ENCODE data around the gene COL19A1. TPM values are rescaled to one million over a fixed set of nuclear protein-coding genes. Genes with fewer than 3 reads are reported as not detected.
"Not testable (repeated sequence)": the region's sequence is repeated elsewhere in the genome, so short reads cannot be mapped to it uniquely, and the experiment has no call there.

COL19A1 gene
- total RNA-seq, 2 experiments from 2014 or later, result not detected

DNA sequence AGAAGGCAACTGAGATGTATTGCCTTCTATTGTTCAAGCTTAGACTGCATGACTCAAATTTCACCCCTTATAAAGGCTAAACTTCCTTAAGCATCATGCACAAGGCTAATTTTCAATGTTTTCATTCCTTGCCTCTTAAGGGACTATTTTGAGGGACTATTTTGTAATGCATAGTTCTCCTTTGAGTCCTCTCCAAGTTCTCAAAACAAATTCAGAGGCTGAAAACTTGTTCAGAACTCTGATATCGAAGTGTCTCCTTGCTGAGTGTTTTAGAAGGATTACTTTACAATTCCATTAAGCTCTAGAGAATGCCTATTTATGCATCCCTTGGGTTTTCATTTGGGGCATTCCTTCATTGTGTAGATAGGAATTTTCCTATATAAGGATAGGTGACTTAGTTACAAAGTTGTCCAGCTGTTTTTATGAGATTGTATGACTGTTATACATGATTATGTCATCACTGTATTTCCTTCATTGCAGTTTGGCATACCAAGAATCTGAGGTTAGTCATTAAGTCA lies 41.7 kb downstream of the COL19A1 start:
- no peaks in the 10 kb centered on the region for H3K36me3 Mint-ChIP-seq (ENCODE audit: low read depth)
- peaks cover 10% of the 10 kb centered on the region for H3K27me3 Mint-ChIP-seq
- POLR2A ChIA-PET, result no interaction called here
- intact Hi-C loops (cut with DNase I, micrococcal nuclease), result no loop called here
- ATAC-seq (no peak), DNase-seq (no peak)
- CTCF ChIA-PET, result no interaction called here
- no peak overlapping the region for H3K4me3 Mint-ChIP-seq
- no peaks in the 10 kb centered on the region for H3K9me3 Mint-ChIP-seq (ENCODE audit: low read depth)
- no peak overlapping the region for H3K27ac Mint-ChIP-seq
- no peaks in the 10 kb centered on the region for H3K4me1 Mint-ChIP-seq

DNA sequence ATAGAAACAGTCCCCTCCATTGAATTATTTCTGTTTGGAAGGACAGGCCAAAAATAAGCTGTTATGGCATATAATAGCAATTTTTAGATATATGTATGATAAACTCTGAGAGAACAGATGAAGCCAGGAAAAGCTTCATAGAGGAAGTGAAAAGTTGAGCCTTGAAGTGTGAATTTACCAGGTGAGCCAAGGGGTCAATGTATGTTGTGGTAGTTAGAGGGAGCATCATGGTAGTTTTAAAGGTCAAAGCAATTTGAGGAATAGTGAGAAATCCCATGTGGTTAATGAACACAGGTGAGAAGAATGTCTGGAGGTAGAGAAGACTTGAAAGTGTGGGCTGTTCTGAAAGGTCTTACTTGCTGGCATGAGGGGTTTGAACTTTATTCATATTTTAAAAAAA lies 47.0 kb downstream of the COL19A1 start:
- intact Hi-C loops (cut with DNase I, micrococcal nuclease), result no loop called here
- ChIA-PET POLR2A (no interaction called here), CTCF (no interaction called here)
- ATAC-seq (no peak), DNase-seq (no peak)
- no peak overlapping the region for H3K4me3 Mint-ChIP-seq
- peaks cover 5% of the 10 kb centered on the region for H3K27me3 Mint-ChIP-seq
- no peaks in the 10 kb centered on the region for H3K36me3 Mint-ChIP-seq (ENCODE audit: low read depth)
- H3K9me3 Mint-ChIP-seq (ENCODE audit: low read depth), result no peaks in the 10 kb centered on the region
- H3K27ac Mint-ChIP-seq, result no peak overlapping the region
- H3K4me1 Mint-ChIP-seq, result peaks cover 6% of the 10 kb centered on the region

DNA sequence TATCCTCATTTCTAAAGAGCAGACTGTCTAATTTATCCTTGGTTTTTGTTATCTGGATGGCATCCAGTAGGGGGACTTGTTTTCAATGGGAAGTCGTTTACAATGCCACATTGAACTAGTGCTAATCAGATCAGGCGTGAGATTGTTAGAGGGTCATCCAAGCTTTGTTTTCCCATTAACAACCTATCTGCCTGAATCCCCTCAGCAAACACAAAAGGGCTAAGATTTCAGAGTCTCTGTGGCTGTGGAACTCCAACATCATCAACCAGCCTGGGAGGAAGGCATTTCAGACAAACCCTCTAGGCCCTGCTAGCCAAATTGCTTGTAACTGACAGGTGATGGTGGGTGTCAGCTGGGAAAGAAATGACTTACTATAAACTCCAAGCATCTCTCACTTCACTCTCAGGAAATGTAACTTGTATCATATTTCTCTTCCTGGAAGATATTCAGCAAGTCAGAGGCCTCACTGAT lies 47.7 kb downstream of the COL19A1 start:
- Mint-ChIP-seq H3K36me3 (ENCODE audit: low read depth) (no peaks in the 10 kb centered on the region), H3K4me1 (peaks cover 6% of the 10 kb centered on the region), H3K27me3 (peaks cover 5% of the 10 kb centered on the region), H3K9me3 (ENCODE audit: low read depth) (no peaks in the 10 kb centered on the region), H3K4me3 (no peak overlapping the region), H3K27ac (no peak overlapping the region)
- no peak for ATAC-seq
- DNase-seq, result no peak
- ChIA-PET CTCF (interaction anchor here (0.7 to 0.9 kb wide), 2 partner anchors 54 to 179 kb away, joined by 3 read pairs; no protein-coding TSS in a partner anchor), POLR2A (no interaction called here)
- intact Hi-C loops (cut with DNase I, micrococcal nuclease), result no loop called here

DNA sequence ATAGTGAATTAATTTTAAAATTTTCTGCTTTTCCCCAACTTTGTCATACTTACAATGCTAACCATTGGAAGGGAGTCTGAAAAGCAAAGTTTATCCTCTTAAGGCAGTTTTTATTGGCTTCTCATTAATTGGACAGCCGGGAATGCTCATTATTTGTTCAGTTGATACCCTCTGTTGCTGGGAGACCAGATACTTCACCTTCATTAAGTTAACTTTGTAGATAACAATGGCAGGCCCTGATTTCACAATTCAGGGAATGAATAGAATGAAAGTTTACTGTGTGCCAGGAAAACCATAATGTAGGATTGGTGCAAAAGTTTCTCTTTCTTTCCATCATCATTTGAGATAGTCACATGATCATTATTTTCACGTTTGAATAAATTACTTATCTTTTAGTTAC lies 49.0 kb downstream of the COL19A1 start:
- Mint-ChIP-seq H3K36me3 (ENCODE audit: low read depth) (no peaks in the 10 kb centered on the region), H3K27ac (no peak overlapping the region), H3K27me3 (peaks cover 5% of the 10 kb centered on the region), H3K9me3 (ENCODE audit: low read depth) (no peaks in the 10 kb centered on the region), H3K4me3 (no peak overlapping the region), H3K4me1 (peaks cover 6% of the 10 kb centered on the region)
- DNase-seq, result no peak
- ChIA-PET POLR2A (no interaction called here), CTCF (interaction anchor here (1.2 kb wide), 1 partner anchor 9 kb away, joined by 4 read pairs; no protein-coding TSS in a partner anchor)
- intact Hi-C loops (cut with DNase I, micrococcal nuclease), result no loop called here
- ATAC-seq, result no peak

DNA sequence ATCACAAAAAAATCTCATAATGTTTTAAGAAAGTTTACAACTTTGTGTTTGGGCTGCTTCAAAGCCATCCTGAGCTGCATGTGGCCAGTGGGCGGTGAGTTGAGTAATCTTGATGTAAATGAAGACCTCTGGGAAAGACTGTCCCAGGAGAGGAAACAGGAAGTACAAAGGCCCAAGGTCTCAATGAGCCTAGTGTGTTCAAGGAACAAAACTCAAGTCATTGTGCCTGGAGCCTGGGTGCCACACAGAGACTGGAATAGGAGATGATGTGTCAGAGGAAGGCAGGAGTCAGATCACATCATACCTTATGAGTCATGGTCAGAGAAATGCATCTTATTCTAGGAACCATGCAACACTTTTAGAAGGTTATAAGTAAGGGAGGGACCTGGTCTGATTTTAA lies 51.5 kb downstream of the COL19A1 start:
- intact Hi-C loops (cut with DNase I, micrococcal nuclease), result no loop called here
- ATAC-seq, result peak; percentile 97
- CTCF ChIA-PET, result no interaction called here
- Mint-ChIP-seq H3K36me3 (ENCODE audit: low read depth) (no peaks in the 10 kb centered on the region), H3K9me3 (ENCODE audit: low read depth) (no peaks in the 10 kb centered on the region), H3K27ac (no peak overlapping the region), H3K27me3 (no peaks in the 10 kb centered on the region), H3K4me3 (no peak overlapping the region), H3K4me1 (peaks cover 6% of the 10 kb centered on the region)
- peak; percentile 51 for DNase-seq
- POLR2A ChIA-PET, result interaction anchor here (0.6 kb wide), 1 partner anchor 134 kb away, joined by 3 read pairs; no protein-coding TSS in a partner anchor

- ATAC-seq, result no peak
- POLR2A ChIA-PET, result no interaction called here
- CTCF ChIA-PET, result no interaction called here
- DNase-seq, result no peak
- intact Hi-C loops (cut with DNase I, micrococcal nuclease), result no loop called here
- Mint-ChIP-seq H3K27ac (no peak overlapping the region), H3K4me1 (peaks cover 6% of the 10 kb centered on the region), H3K27me3 (no peaks in the 10 kb centered on the region), H3K36me3 (ENCODE audit: low read depth) (no peaks in the 10 kb centered on the region), H3K4me3 (no peak overlapping the region), H3K9me3 (ENCODE audit: low read depth) (no peaks in the 10 kb centered on the region)
Observed at GRCh38 chr6:69918813-69919475, 52.6 kb downstream of the COL19A1 start.

- H3K27ac Mint-ChIP-seq; H3K9me3 Mint-ChIP-seq (ENCODE audit: low read depth); intact Hi-C loops (cut with DNase I, micrococcal nuclease); H3K4me1 Mint-ChIP-seq; CTCF ChIA-PET; H3K36me3 Mint-ChIP-seq (ENCODE audit: low read depth); H3K27me3 Mint-ChIP-seq; ATAC-seq; POLR2A ChIA-PET; H3K4me3 Mint-ChIP-seq; DNase-seq: not testable (repeated sequence)
Observed at GRCh38 chr6:69921066-69921465, 54.7 kb downstream of the COL19A1 start.

DNA sequence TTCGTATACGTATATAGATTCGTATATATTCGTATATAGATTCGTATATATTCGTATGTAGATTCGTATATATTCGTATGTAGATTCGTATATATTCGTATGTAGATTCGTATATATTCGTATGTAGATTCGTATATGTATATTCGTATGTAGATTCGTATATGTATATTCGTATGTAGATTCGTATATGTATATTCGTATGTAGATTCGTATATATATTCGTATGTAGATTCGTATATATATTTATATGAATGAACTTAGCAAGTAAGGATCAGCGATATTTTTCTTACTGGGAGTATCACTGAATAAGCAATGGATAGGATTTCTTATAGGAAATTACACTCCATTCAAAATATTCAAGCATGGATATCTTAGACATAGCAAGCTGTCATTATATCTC lies 55.3 kb downstream of the COL19A1 start:
- H3K9me3 Mint-ChIP-seq (ENCODE audit: low read depth); H3K4me3 Mint-ChIP-seq; H3K4me1 Mint-ChIP-seq; CTCF ChIA-PET; ATAC-seq; H3K27me3 Mint-ChIP-seq; DNase-seq; intact Hi-C loops (cut with DNase I, micrococcal nuclease); POLR2A ChIA-PET; H3K36me3 Mint-ChIP-seq (ENCODE audit: low read depth); H3K27ac Mint-ChIP-seq: not testable (repeated sequence)

GRCh38 chr6:69926745-69927144 lies 60.4 kb downstream of the COL19A1 start:
- no peaks in the 10 kb centered on the region for H3K36me3 Mint-ChIP-seq (ENCODE audit: low read depth)

GRCh38 chr6:69933239-69933638 lies 66.9 kb downstream of the COL19A1 start:
- no peak overlapping the region for H3K4me3 Mint-ChIP-seq
- POLR2A ChIA-PET, result no interaction called here
- no peak for DNase-seq
- no peak for ATAC-seq
- no peaks in the 10 kb centered on the region for H3K4me1 Mint-ChIP-seq
- intact Hi-C loops (cut with DNase I, micrococcal nuclease), result no loop called here
- CTCF ChIA-PET, result no interaction called here
- H3K27me3 Mint-ChIP-seq, result peaks cover 8% of the 10 kb centered on the region
- no peaks in the 10 kb centered on the region for H3K9me3 Mint-ChIP-seq (ENCODE audit: low read depth)
- no peak overlapping the region for H3K27ac Mint-ChIP-seq
- no peaks in the 10 kb centered on the region for H3K36me3 Mint-ChIP-seq (ENCODE audit: low read depth)

More at GRCh38 chr6:69926745-69927144, 60.4 kb downstream of the COL19A1 start:
- no peak for DNase-seq
- ATAC-seq, result no peak
- intact Hi-C loops (cut with DNase I, micrococcal nuclease), result no loop called here
- no peaks in the 10 kb centered on the region for H3K4me1 Mint-ChIP-seq
- H3K9me3 Mint-ChIP-seq (ENCODE audit: low read depth), result peaks cover 11% of the 10 kb centered on the region
- H3K27ac Mint-ChIP-seq, result no peak overlapping the region
- CTCF ChIA-PET, result no interaction called here
- POLR2A ChIA-PET, result no interaction called here
- H3K27me3 Mint-ChIP-seq, result peaks cover 6% of the 10 kb centered on the region
- H3K4me3 Mint-ChIP-seq, result no peak overlapping the region

DNA sequence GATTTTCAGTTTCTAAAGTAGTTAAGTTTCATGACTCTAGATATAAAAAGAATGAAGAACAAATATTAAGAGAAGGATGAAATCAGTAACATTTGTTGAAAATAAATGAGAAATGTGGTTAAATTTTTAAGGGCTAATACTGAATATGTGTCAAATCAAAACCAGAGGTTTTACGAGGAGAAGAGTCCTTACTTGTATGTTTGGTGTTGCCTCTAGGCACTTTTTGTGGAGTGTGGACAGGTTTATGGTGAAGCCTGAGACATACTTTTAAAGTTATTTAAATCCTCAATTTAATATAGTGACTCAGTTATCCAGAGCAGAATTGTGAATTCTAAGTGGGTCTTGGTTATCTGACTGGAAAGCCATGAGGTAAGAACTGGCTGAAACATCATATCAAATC lies 68.7 kb downstream of the COL19A1 start:
- ChIA-PET POLR2A (no interaction called here), CTCF (no interaction called here)
- H3K36me3 Mint-ChIP-seq (ENCODE audit: low read depth), result no peaks in the 10 kb centered on the region
- H3K4me3 Mint-ChIP-seq, result no peak overlapping the region
- no peaks in the 10 kb centered on the region for H3K9me3 Mint-ChIP-seq (ENCODE audit: low read depth)
- DNase-seq (no peak), ATAC-seq (no peak)
- intact Hi-C loops (cut with DNase I, micrococcal nuclease), result no loop called here
- H3K27ac Mint-ChIP-seq, result no peak overlapping the region
- H3K27me3 Mint-ChIP-seq, result peaks cover 6% of the 10 kb centered on the region
- no peaks in the 10 kb centered on the region for H3K4me1 Mint-ChIP-seq

- Mint-ChIP-seq H3K4me3 (no peak overlapping the region), H3K27me3 (peaks cover 4% of the 10 kb centered on the region), H3K36me3 (ENCODE audit: low read depth) (no peaks in the 10 kb centered on the region), H3K4me1 (no peaks in the 10 kb centered on the region), H3K27ac (no peak overlapping the region), H3K9me3 (ENCODE audit: low read depth) (no peaks in the 10 kb centered on the region)
- ChIA-PET POLR2A (no interaction called here), CTCF (interaction anchor here (1.1 kb wide), 1 partner anchor 36 kb away, joined by 3 read pairs; no protein-coding TSS in a partner anchor)
- DNase-seq (no peak), ATAC-seq (no peak)
- intact Hi-C loops (cut with DNase I, micrococcal nuclease), result no loop called here
Observed at GRCh38 chr6:69936674-69937363, 70.5 kb downstream of the COL19A1 start.
